HG02943 (cell line): Measurements from ENCODE around the gene DOK6.

Experiments
- ATAC-seq: cut with Tn5 transposase; IDR thresholded peaks from one replicate; pipeline ENCODE4 v1.9.1; 2021; ENCODE audit warnings: mild to moderate bottlenecking, low read depth, moderate library complexity; ENCODE audit not compliant: unreplicated experiment

The DOK6 gene

DNA sequence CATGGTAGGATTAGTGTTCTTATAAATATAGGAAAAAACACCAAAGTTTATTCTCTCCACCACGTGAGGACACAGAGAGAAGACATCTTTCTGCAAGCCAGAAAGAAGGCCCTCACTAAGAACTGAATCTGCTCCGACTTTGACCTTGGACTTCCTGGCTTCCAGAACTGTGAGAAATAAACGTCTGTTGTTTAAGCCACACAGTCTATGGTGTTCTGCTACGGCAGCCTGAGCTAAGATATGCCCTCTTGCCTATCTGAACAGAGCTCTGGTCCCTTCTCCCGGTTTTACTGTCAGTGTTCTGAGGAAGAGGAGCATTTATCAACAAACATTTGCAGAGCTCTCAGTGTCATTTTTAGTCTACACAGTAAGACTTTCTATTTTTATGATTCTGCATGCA is 131.3 kb downstream of the DOK6 start:
- ATAC-seq: no peak

DNA sequence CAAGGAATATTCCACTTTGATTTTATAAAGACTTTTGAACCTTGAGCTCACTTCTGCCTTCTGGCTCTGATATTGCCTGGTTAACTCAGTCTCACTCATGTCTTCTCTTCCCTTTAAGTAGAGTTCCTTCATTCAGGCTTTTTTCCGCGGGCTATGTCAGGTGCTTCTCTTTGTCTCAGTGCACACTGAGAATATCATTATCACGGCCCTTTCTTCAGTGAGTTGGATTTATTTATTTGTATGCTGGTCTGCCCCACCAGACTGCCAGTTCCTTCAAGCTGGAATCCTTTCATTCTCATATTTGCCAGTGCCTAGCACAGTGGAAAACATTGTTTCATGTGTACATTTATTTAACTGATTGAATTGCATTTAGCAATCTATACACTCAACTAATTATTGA is 136.5 kb downstream of the DOK6 start:
- ATAC-seq: no peak

DNA sequence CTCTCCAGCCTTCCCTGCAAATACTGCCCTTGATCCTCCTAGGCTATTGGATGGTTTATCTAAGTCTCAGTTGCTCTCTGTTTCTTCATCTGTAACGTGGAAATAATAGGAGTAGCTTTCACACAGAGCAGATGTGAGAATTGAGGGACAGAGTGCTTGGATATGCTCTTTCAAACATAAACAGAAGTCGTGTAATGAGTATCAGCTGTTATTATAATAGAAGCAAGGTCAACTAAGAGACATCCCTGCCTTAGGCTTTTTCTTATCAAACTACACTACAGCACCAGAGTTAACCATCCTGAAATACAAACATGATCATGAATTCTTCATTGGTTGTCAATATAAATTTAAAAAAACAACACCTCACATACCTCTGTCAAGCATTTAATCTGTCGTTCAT is 138.2 kb downstream of the DOK6 start:
- ATAC-seq: no peak

DNA sequence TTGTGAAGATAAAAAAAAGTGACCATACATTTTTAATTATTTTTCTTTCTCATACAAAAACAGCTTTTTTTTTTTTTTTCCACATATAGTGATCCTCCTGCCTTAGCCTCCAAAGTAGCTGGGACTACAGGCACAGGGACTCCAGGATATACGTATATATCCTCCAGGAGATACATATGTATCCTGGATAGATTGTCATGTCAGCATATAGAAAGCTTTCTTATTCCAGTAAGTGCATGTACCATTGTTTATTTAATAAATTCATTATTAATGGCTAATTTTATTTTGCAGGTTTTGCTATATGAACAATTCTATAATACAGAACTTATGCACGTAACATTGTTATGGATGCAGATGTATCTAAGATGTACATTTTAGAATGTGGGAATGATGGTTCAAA is 138.7 kb downstream of the DOK6 start:
- no peak for ATAC-seq

- no peak for ATAC-seq
Measured at GRCh38 chr18:69556228-69556627, 155.5 kb downstream of the DOK6 start.

- no peak for ATAC-seq
Measured at GRCh38 chr18:69557282-69557681, 156.6 kb downstream of the DOK6 start.

DNA sequence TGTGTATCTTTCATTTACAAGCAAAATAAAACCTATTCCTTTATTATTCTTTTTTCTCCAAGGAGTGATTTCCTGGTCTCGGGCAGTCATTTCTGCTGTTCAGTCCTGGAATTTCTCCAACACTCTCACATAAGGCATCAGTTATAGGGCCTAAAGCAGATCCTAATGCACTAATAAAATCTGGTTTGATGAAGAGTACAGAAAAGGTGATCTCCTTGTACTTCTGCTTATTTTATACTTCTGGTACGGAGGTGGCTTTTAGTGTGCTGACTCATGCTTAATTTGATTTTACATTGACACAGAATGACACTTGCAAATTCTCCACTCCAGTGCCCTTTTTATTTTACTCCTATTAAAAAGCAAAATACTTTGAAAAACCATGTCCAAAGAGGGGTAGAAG is 157.4 kb downstream of the DOK6 start:
- no peak for ATAC-seq

GRCh38 chr18:69559604-69560003 is 158.9 kb downstream of the DOK6 start:
- no peak for ATAC-seq

GRCh38 chr18:69564602-69565001 is 163.9 kb downstream of the DOK6 start:
- ATAC-seq: no peak

DNA sequence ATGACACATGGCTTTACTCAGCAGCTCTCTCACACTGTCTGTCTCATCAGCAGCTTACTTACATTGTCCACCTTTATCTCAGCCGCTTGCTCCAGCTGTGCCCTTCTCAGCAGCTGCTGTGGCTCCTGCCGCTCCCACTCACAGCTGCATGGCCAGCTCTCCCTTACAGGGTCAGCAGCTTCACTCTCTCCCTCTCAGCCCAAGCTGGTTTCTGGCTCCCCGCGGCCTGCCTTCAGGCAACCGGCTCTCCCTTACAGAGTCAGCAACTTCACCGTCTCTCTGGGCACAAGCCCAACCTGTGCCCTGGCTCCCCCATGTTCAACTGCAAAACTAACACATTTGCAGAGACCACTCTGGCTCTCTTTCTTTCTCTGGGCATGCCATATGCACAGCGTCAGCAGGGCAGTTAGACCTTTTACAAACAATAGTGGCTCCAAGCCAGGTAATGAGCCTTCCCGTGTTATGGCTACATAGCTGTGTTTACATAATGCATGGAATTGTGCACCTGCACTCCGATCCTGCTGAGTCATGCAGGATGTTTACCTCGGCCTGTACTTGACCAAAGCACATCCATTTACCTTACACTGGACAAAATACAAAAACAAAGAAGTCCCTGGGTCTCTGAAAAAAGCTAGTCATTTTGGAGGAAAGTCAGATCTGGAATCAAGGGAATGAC is 167.3 kb downstream of the DOK6 start:
- ATAC-seq: no peak

DNA sequence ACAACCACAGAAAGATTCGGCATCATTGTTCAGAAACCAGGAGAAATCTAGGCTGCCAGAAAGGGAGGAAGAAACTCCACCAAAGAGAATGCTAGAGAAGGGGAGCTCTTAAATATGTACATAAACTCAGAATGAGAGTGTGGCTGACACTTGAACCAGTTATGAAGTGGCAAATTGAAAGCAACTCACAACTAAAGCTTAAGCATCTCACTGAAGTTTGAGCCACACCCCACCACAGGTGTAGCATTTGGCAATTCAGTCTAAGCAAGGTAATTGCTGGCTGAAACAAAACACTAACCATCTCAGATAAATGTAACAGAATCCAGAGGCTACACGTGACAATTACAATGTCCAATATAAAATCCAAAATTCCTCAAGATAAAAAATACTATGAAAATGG is 168.4 kb downstream of the DOK6 start:
- ATAC-seq: no peak

DNA sequence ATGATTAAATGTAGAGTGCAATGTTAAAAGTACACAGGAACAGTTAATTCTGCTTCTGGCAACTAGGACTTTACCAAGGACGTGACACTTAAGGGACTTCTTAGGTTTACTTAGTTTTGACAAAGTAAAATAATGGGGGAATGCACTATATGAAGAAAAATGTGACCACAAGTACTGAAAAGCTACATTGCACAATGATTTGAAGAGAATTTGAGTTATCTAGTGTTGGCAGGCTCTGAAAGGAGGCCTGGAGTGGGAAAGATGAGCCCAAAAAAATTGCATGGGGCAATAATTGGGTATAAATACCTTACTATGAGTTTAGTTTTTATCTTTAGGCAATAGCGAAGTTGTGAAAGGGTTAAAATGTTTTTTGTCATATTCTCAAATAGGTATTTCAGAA is 173.7 kb downstream of the DOK6 start:
- no peak for ATAC-seq

DNA sequence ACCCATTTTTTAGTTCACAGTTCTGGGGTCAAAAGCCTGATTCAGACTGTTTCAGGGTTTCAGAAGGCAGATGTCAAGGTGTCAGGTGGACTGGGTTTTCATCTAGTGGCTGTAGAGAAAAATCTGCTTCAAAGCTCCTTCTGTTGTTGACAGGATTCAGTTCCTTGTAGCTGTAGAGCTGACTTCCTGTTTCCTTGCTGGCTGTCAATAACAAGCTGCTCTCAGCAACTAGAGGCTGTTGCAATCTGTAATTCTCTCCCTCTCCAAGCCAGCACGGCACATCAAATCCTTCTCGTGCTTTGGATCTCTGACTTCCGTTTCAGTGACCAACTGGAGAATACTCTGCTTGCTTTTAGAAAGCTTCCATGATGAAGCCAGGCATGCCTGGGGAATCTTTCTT is 179.4 kb downstream of the DOK6 start:
- ATAC-seq: peak; percentile 83

GRCh38 chr18:69584429-69584828 is 183.7 kb downstream of the DOK6 start:
- no peak for ATAC-seq

- no peak for ATAC-seq
Measured at GRCh38 chr18:69585696-69586095, 185.0 kb downstream of the DOK6 start.

GRCh38 chr18:69586537-69586936 is 185.8 kb downstream of the DOK6 start:
- no peak for ATAC-seq

DNA sequence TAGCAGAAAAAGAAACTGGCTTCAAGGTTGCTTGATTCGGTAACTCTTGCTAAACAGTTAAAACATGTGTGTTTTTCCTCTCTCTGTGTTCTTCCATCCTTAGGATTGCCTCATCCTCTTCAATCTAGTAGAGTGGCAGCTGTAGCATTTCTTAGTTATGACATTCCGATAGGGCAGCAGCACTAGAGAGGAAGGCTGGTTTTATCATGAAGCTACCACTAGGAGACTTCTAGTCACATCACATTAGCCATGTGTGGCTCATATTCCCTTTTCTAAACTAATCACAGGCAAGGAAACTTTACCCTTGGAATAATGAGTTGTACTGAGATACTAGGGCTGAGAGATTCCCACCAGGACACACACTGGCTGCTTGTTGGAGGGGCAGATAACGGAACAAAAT is 187.6 kb downstream of the DOK6 start:
- ATAC-seq: no peak

GRCh38 chr18:69590150-69590549 is 189.5 kb downstream of the DOK6 start:
- no peak for ATAC-seq

- ATAC-seq: no peak
Measured at GRCh38 chr18:69596345-69596744, 195.7 kb downstream of the DOK6 start.

GRCh38 chr18:69597561-69597960 is 196.9 kb downstream of the DOK6 start:
- no peak for ATAC-seq

DNA sequence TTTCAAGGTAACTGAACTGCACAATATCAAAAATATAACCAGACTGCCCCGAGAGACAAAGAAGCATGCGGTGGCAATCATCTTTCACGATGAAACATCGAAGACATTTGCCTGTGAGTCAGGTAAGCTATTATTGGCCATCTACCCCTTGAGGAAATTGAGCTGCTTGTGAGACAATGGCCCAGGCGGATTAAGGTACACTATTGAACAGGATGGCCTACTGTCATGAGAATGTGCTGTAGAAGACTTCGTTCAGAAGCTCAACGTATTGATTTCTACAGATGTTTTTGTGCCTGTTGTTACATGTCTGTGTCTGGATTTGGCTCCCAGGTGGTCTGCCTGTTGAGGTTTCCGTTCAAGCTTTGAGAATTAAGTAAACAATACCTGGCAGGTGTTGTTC is 198.7 kb downstream of the DOK6 start:
- no peak for ATAC-seq

DNA sequence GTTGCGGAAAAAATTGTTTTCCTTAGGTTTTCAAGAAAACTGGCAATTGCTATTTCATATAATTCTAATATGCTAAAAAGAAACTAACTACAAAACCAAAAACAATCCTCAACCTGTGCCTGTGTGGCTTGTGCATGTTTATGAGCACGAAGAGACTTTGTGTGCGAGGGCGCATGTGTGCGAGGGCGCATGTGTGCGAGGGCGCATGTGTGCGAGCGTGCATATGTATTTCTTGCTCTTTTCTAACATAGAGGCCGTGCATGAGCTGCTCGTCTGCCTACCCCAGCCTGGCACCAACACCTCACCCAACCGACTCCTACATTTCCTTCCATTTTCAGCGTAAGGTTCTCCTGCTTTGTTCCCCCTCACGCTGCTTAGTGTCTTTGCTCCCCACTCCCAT is 211.6 kb downstream of the DOK6 start:
- ATAC-seq: no peak

- no peak for ATAC-seq
Measured at GRCh38 chr18:69616114-69616513, 215.4 kb downstream of the DOK6 start.
